ENCODE data around the gene IDE.
"Not testable (repeated sequence)": the region's sequence is repeated elsewhere in the genome, so short reads cannot be mapped to it uniquely, and the experiment has no call there.

Gene IDE

GRCh38 chr10:92483539-92483938, 90.4 kb downstream of the IDE start:
- DNase-seq, result no peak

GRCh38 chr10:92480413-92480812, 93.5 kb downstream of the IDE start:
- DNase-seq, result no peak

GRCh38 chr10:92479547-92479946, 94.3 kb downstream of the IDE start:
- no peak for DNase-seq

- no peak for DNase-seq
Observed at GRCh38 chr10:92478536-92478935, 95.4 kb downstream of the IDE start.

- DNase-seq, result no peak
Observed at GRCh38 chr10:92475357-92475868, 98.5 kb downstream of the IDE start.

GRCh38 chr10:92470026-92470425, 103.9 kb downstream of the IDE start:
- DNase-seq, result no peak

- DNase-seq, result no peak
Observed at GRCh38 chr10:92464364-92464763, 109.5 kb downstream of the IDE start.

- DNase-seq, result no peak
Observed at GRCh38 chr10:92463582-92463981, 110.3 kb downstream of the IDE start.

GRCh38 chr10:92454955-92455354, 118.9 kb downstream of the IDE start:
- not testable (repeated sequence) for DNase-seq

- DNase-seq, result no peak
Observed at GRCh38 chr10:92452313-92452712, 121.6 kb downstream of the IDE start.

GRCh38 chr10:92451431-92451830, 122.5 kb downstream of the IDE start:
- DNase-seq, result no peak

- DNase-seq, result no peak
Observed at GRCh38 chr10:92450896-92451295, 123.0 kb downstream of the IDE start.

GRCh38 chr10:92440578-92440977, 133.3 kb downstream of the IDE start:
- no peak for DNase-seq

- no peak for DNase-seq
Observed at GRCh38 chr10:92438220-92438619, 135.7 kb downstream of the IDE start.

- no peak for DNase-seq
Observed at GRCh38 chr10:92436611-92437010, 137.3 kb downstream of the IDE start.

GRCh38 chr10:92436065-92436464, 137.8 kb downstream of the IDE start:
- not testable (repeated sequence) for DNase-seq

GRCh38 chr10:92434385-92434784, 139.5 kb downstream of the IDE start:
- no peak for DNase-seq

- no peak for DNase-seq
Observed at GRCh38 chr10:92432596-92432995, 141.3 kb downstream of the IDE start.

- no peak for DNase-seq
Observed at GRCh38 chr10:92430103-92430502, 143.8 kb downstream of the IDE start.

GRCh38 chr10:92421550-92421949, 152.3 kb downstream of the IDE start:
- DNase-seq, result no peak

GRCh38 chr10:92420546-92421275, 153.2 kb downstream of the IDE start:
- no peak for DNase-seq

- DNase-seq, result no peak
Observed at GRCh38 chr10:92419740-92420545, 153.9 kb downstream of the IDE start.

- no peak for DNase-seq
Observed at GRCh38 chr10:92418891-92419290, 155.0 kb downstream of the IDE start.

- DNase-seq, result no peak
Observed at GRCh38 chr10:92418221-92418620, 155.7 kb downstream of the IDE start.

Measured in CD4-positive, alpha-beta T cell treated with Interleukin-17A for 4 hours (primary cell).